Measurements from ENCODE around the gene GJA5.

GRCh38 chr1:147747966-147748365 lies 12.4 kb downstream of the GJA5 start:
- TF ChIP-seq CTCF (conservative IDR thresholded peaks at IDR 0.05; ENCODE audit: low read length) (no peak), EZH2phosphoT487 (IDR thresholded peaks at IDR 0.05; ENCODE audit: borderline replicate concordance) (no peak)

Measured in Loucy (cell line).